ENCODE data around the gene NEUROD2.

DNA sequence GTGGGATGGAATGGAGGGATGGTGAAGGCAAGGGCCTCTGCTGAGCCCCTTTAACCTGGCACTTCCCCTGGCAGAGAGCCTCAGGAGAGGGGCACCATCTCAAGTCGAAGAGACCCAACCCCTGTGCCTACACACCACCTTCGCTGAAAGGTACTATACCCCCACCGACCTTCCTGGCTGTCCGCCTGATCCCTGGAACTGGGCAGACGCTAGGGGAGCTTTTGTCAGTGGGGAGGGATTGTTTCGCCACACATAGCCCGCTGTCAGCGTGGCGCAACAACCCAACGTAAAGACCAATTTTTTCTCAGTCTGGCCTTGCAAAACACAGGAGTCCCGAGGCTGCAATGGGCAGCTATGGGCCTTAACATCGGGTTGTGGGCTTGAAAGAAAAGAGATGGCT is 22.2 kb upstream of the NEUROD2 start:
- TF ChIP-seq, protein P1, sequence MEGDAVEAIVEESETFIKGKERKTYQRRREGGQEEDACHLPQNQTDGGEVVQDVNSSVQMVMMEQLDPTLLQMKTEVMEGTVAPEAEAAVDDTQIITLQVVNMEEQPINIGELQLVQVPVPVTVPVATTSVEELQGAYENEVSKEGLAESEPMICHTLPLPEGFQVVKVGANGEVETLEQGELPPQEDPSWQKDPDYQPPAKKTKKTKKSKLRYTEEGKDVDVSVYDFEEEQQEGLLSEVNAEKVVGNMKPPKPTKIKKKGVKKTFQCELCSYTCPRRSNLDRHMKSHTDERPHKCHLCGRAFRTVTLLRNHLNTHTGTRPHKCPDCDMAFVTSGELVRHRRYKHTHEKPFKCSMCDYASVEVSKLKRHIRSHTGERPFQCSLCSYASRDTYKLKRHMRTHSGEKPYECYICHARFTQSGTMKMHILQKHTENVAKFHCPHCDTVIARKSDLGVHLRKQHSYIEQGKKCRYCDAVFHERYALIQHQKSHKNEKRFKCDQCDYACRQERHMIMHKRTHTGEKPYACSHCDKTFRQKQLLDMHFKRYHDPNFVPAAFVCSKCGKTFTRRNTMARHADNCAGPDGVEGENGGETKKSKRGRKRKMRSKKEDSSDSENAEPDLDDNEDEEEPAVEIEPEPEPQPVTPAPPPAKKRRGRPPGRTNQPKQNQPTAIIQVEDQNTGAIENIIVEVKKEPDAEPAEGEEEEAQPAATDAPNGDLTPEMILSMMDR (IDR thresholded peaks at IDR 0.05; ENCODE audit: insufficient read depth, low read depth, low read length), result no peak
- no peak for TF ChIP-seq EZH2 (IDR thresholded peaks at IDR 0.05; ENCODE audit: insufficient read depth, low read length)

All from astrocyte (in vitro differentiated cells and primary cell).